AG04450 (cell line): Measurements from ENCODE around the gene MYMK. TPM values are rescaled to one million over a fixed set of nuclear protein-coding genes. Genes with fewer than 3 reads are reported as not detected.

Source experiments
- CTCF ChIA-PET: fragments of 300-600, 350-600 bp; formaldehyde crosslinking; extraction: SDS; loops from one replicate; lab custom pipeline; 2022; ENCODE audit warnings: antibody characterized with exemption, inconsistent platforms; lab: Charles Lee
- POLR2A ChIA-PET: fragments of 350-600 bp; formaldehyde crosslinking; extraction: SDS; loops from one replicate; lab custom pipeline; 2021; ENCODE audit warnings: antibody characterized with exemption, inconsistent platforms; lab: Yijun Ruan, JAX
- DNase-seq: peaks from one replicate; pipeline ENCODE4 v3.0.0-alpha.2; 2011; ENCODE audit warnings: low read depth, low spot score
- H3K27ac ChIP-seq: one replicate; pipeline ENCODE4 v1.5.1; 2012; ENCODE audit warnings: low read depth, low read length, control low read depth
- H3K27me3 ChIP-seq: one replicate; pipeline ENCODE4 v1.6.0; 2012; ENCODE audit warnings: low read length; ENCODE audit not compliant: control insufficient read depth, insufficient read depth
- H3K4me3 ChIP-seq: 2 replicates; pipeline ENCODE4 v1.5.1; 2011; ENCODE audit warnings: mild to moderate bottlenecking, low read depth, low read length, control low read depth
- H3K9me3 ChIP-seq: 2 replicates; pipeline ENCODE4 v1.5.1; 2012; ENCODE audit warnings: low read length; ENCODE audit not compliant: control insufficient read depth, insufficient read depth
- CTCF ChIP-seq: IDR thresholded peaks from 2 replicates; pipeline ENCODE4 v1.5.1; 2011; ENCODE audit warnings: low read depth, low read length, control low read depth, inconsistent platforms
- polyA plus RNA-seq: library from polyadenylated mRNA; depleted of rRNA; stranded (reverse); fragments of >200 nt; gene quantifications from 2 replicates; pipeline ENCODE4 v1.2.3, GENCODE V29; 2011

MYMK gene
- polyA plus RNA-seq, 1 experiment, result not detected

- H3K9me3 ChIP-seq, result no peaks in the 10 kb centered on the region; the same call in 1 of the 2 replicates
- POLR2A ChIA-PET, result no interaction called here
- no peak for DNase-seq
- TF ChIP-seq CTCF, result no peak
- no peak overlapping the region for H3K27ac ChIP-seq
- no peak overlapping the region for H3K4me3 ChIP-seq
- H3K27me3 ChIP-seq, result peaks cover 24% of the 10 kb centered on the region
- CTCF ChIA-PET, result no interaction called here
Observed at GRCh38 chr9:133553973-133554713, 29.4 kb upstream of the MYMK start.

DNA sequence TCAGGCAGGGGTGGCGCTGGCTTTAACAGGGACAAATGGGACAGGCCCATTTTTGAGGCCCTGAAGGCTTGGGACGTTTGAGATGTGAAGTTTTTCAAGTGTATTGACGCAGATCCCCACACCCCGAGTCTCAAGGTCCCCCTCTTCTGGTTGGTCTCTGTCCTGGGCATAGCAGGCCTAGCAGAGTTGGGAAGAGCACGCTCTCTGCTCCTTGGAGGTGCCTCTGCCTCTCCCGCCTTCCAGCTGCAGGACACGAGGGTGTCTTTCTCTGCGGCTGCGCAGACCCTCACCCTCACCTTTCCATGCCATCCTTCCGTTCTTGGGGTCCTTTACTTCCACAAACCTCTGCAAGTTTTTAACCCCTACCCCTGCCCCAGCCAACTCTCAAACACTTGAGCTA lies 28.4 kb upstream of the MYMK start:
- no peaks in the 10 kb centered on the region; the same call in 1 of the 2 replicates for H3K9me3 ChIP-seq
- ChIA-PET CTCF (no interaction called here), POLR2A (no interaction called here)
- TF ChIP-seq CTCF, result no peak
- no peak for DNase-seq
- H3K4me3 ChIP-seq, result no peak overlapping the region
- H3K27me3 ChIP-seq, result peaks cover 24% of the 10 kb centered on the region
- no peak overlapping the region for H3K27ac ChIP-seq

DNA sequence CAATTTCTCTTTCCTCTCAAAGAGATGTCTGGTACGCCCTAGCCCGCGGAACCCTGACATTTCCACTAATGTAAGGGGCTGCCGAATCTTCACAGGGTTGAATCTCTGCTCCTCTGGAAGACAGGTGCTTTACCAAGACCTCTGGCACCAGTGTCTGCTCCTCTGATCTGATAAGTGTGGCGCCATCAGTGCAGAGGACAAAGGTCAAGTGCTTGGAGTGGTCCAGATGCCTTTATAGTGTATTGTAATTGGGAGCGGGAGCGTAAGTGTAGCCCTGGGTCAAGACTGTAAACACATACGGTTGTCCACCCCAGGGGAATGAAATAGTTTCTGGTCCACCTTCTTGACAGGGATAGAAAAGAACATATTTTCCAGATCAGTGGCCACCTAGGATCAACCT lies 27.5 kb upstream of the MYMK start:
- no peaks in the 10 kb centered on the region; the same call in 1 of the 2 replicates for H3K9me3 ChIP-seq
- DNase-seq, result no peak
- H3K27ac ChIP-seq, result no peak overlapping the region
- TF ChIP-seq CTCF, result no peak
- H3K27me3 ChIP-seq, result peaks cover 26% of the 10 kb centered on the region
- no peak overlapping the region for H3K4me3 ChIP-seq
- ChIA-PET CTCF (no interaction called here), POLR2A (interaction anchor here (0.6 to 0.7 kb wide), 2 partner anchors 47 to 623 kb away, joined by 6 to 8 read pairs; no protein-coding TSS in a partner anchor)

DNA sequence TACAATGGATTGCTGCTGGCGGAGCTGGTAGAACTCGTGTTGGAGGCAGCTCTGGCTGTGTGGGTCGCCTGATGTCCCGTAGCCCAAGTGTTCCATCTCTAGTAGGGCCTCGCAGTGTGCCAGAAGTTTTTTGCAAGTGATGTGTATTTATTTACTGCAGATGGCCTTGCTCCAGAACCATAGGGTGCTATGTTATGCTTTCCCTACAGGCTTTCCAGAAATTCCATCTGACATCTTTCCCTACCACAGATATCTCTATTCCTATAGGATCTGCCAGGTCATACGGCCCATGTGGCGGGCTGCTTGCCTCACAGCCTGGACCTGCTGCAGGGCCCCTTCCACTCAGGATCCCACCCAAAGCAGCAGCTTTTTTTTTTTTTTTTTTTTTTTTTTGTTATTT lies 26.7 kb upstream of the MYMK start:
- no peak for TF ChIP-seq CTCF
- no peak overlapping the region for H3K4me3 ChIP-seq
- ChIA-PET POLR2A (interaction anchor here (0.6 to 0.7 kb wide), 2 partner anchors 46 to 624 kb away, joined by 6 to 8 read pairs; no protein-coding TSS in a partner anchor), CTCF (no interaction called here)
- H3K27me3 ChIP-seq, result peaks cover 34% of the 10 kb centered on the region
- no peak overlapping the region for H3K27ac ChIP-seq
- no peaks in the 10 kb centered on the region; the same call in 1 of the 2 replicates for H3K9me3 ChIP-seq
- no peak for DNase-seq

DNA sequence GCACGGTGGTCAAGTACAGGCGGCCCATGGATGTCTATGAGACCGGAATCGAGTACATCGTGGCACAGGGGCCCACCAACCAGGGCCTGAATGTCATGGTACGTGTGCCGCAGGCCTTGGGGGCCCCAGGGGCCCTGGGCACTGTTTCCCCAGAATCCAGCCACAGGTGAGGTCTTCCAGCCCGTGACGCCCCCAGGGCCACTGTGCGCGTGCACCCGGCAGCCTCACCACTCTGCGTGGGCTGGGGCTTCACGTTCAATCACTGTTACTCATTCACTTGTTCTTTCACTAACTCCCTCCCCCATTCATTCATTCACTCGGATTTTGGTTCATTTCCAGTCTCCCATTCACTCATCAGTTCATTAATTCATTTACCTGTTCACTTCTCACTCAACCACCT lies 22.4 kb upstream of the MYMK start:
- CTCF ChIA-PET, result no interaction called here
- H3K9me3 ChIP-seq, result no peaks in the 10 kb centered on the region; the same call in 1 of the 2 replicates
- no peak for DNase-seq
- TF ChIP-seq CTCF, result no peak
- POLR2A ChIA-PET, result no interaction called here
- H3K4me3 ChIP-seq, result no peak overlapping the region
- peaks cover 53% of the 10 kb centered on the region for H3K27me3 ChIP-seq
- no peak overlapping the region for H3K27ac ChIP-seq
